GM21526 (cell line): ENCODE results near the gene FBXO17.
"Not testable (repeated sequence)": the region's sequence is repeated elsewhere in the genome, so short reads cannot be mapped to it uniquely, and the experiment has no call there.

Experiments used
- ATAC-seq: cut with Tn5 transposase; IDR thresholded peaks from one replicate; pipeline ENCODE4 v1.9.1; 2021; ENCODE audit warnings: moderate library complexity; ENCODE audit not compliant: unreplicated experiment, low FRiP score

FBXO17 gene

GRCh38 chr19:38975214-38975860 lies at the start of gene FBXO17:
FBXO17 (minus strand) TSS chr19:38975742; CDS start chr19:38950319, 25,423 bp downstream.
- ATAC-seq, result no peak

- no peak for ATAC-seq
Measured at GRCh38 chr19:39024875-39025641, 49.5 kb upstream of the FBXO17 start.

- ATAC-seq, result no peak
Measured at GRCh38 chr19:39021063-39021462, 45.5 kb upstream of the FBXO17 start.

- ATAC-seq, result no peak
Measured at GRCh38 chr19:39017646-39018045, 42.1 kb upstream of the FBXO17 start.

GRCh38 chr19:39017026-39017425 lies 41.5 kb upstream of the FBXO17 start:
- ATAC-seq, result no peak

GRCh38 chr19:39014037-39014436 lies 38.5 kb upstream of the FBXO17 start:
- ATAC-seq, result no peak

- ATAC-seq, result no peak
Measured at GRCh38 chr19:39009001-39009400, 33.5 kb upstream of the FBXO17 start.

- ATAC-seq, result no peak
Measured at GRCh38 chr19:39008137-39008536, 32.6 kb upstream of the FBXO17 start.

- ATAC-seq, result no peak
Measured at GRCh38 chr19:39007096-39007495, 31.6 kb upstream of the FBXO17 start.

- no peak for ATAC-seq
Measured at GRCh38 chr19:39004403-39004802, 28.9 kb upstream of the FBXO17 start.

- ATAC-seq, result no peak
Measured at GRCh38 chr19:39003796-39004195, 28.3 kb upstream of the FBXO17 start.

- ATAC-seq, result no peak
Measured at GRCh38 chr19:39003188-39003587, 27.6 kb upstream of the FBXO17 start.

GRCh38 chr19:39001041-39001440 lies 25.5 kb upstream of the FBXO17 start:
- no peak for ATAC-seq

GRCh38 chr19:38997576-38997975 lies 22.0 kb upstream of the FBXO17 start:
- not testable (repeated sequence) for ATAC-seq

GRCh38 chr19:38993271-38993670 lies 17.7 kb upstream of the FBXO17 start:
- no peak for ATAC-seq

- no peak for ATAC-seq
Measured at GRCh38 chr19:38990949-38991697, 15.6 kb upstream of the FBXO17 start.

- not testable (repeated sequence) for ATAC-seq
Measured at GRCh38 chr19:38989614-38990013, 14.1 kb upstream of the FBXO17 start.

GRCh38 chr19:38989066-38989605 lies 13.6 kb upstream of the FBXO17 start:
- ATAC-seq, result no peak

- not testable (repeated sequence) for ATAC-seq
Measured at GRCh38 chr19:38988627-38989026, 13.1 kb upstream of the FBXO17 start.

- ATAC-seq, result not testable (repeated sequence)
Measured at GRCh38 chr19:38987745-38988144, 12.2 kb upstream of the FBXO17 start.

GRCh38 chr19:38985262-38985661 lies 9.7 kb upstream of the FBXO17 start:
- no peak for ATAC-seq
